HEK293 (cell line): ENCODE data around the gene TLE1.

Experiments
- CTCF ChIA-PET: fragments of 350-600 bp; formaldehyde crosslinking; extraction: SDS; loops from one replicate; lab custom pipeline; 2021; ENCODE audit warnings: antibody characterized with exemption; lab: Yijun Ruan, JAX
- POLR2A ChIA-PET: fragments of 300-600 bp; formaldehyde crosslinking; extraction: SDS; loops from one replicate; lab custom pipeline; 2020; ENCODE audit warnings: antibody characterized with exemption, inconsistent platforms; lab: Yijun Ruan, JAX
- H3K27ac ChIP-seq: fragments of 200-500 bp; sonication (Bioruptor generic); 2 replicates; pipeline ENCODE4 v1.5.1; 2014; ENCODE audit warnings: low read depth, low read length, control low read depth, inconsistent platforms; ENCODE audit errors: extremely low read depth
- H3K36me3 ChIP-seq, 2 experiments: fragments of 200-500 bp in 1 of 2; sonication (Bioruptor generic) in 1 of 2; 1 replicate in 1 of 2; 2 replicates in 1 of 2; pipeline ENCODE4 v1.5.1; 2014 to 2017; ENCODE audit warnings: inconsistent platforms in 2 of 2, low read length in 2 of 2; ENCODE audit not compliant: control insufficient read depth in 2 of 2, insufficient read depth in 1 of 2
- H3K4me1 ChIP-seq: fragments of 200-500 bp; sonication (Bioruptor generic); 2 replicates; pipeline ENCODE4 v1.5.1; 2014; ENCODE audit warnings: mild to moderate bottlenecking, low read length, inconsistent platforms; ENCODE audit not compliant: control insufficient read depth, insufficient read depth
- H3K4me3 ChIP-seq: 2 replicates; pipeline ENCODE4 v1.5.1; 2011; ENCODE audit warnings: low read depth, mild to moderate bottlenecking, control low read depth, low read length, moderate library complexity
- H3K9me3 ChIP-seq: fragments of 200-500 bp; sonication (Bioruptor generic); 2 replicates; pipeline ENCODE4 v1.5.1; 2014; ENCODE audit warnings: low read depth, low read length, inconsistent platforms; ENCODE audit not compliant: control insufficient read depth, insufficient read depth
- BCL11A ChIP-seq: fragments of 450-650 bp; formaldehyde crosslinking; IDR thresholded peaks from 2 replicates; pipeline ENCODE4 v1.5.1; 2016; ENCODE audit warnings: low read depth, missing biosample characterization, missing genetic modification characterization
- EGR2 ChIP-seq: fragments of 450-650 bp; formaldehyde crosslinking; IDR thresholded peaks from 2 replicates; pipeline ENCODE4 v1.5.1; 2016; ENCODE audit warnings: low read depth, missing biosample characterization, missing genetic modification characterization
- GLI4 ChIP-seq: fragments of 450-650 bp; formaldehyde crosslinking; IDR thresholded peaks from 2 replicates; pipeline ENCODE4 v1.5.1; 2016; ENCODE audit warnings: missing biosample characterization, missing genetic modification characterization
- HOXD13 ChIP-seq: sonication (generic); formaldehyde crosslinking; IDR thresholded peaks from 2 replicates; pipeline ENCODE4 v1.8.0; 2022; ENCODE audit warnings: missing genetic modification reagents, borderline replicate concordance
- KLF7 ChIP-seq: fragments of 450-650 bp; formaldehyde crosslinking; IDR thresholded peaks from 2 replicates; pipeline ENCODE4 v1.5.1; 2016; ENCODE audit warnings: missing biosample characterization, missing genetic modification characterization, borderline replicate concordance
- KLF8 ChIP-seq: fragments of 450-650 bp; formaldehyde crosslinking; IDR thresholded peaks from 2 replicates; pipeline ENCODE4 v1.5.1; 2016; ENCODE audit warnings: missing biosample characterization, missing genetic modification characterization
- RBAK ChIP-seq: fragments of 450-650 bp; formaldehyde crosslinking; IDR thresholded peaks from 2 replicates; pipeline ENCODE4 v1.5.1; 2016; ENCODE audit warnings: missing biosample characterization, missing genetic modification characterization
- TCF7L2 ChIP-seq: IDR thresholded peaks from 2 replicates; pipeline ENCODE4 v1.6.1; 2011; ENCODE audit warnings: low read depth, mild to moderate bottlenecking, inconsistent platforms, low read length, moderate library complexity, borderline replicate concordance
- ZBTB1 ChIP-seq: fragments of 450-650 bp; formaldehyde crosslinking; IDR thresholded peaks from 2 replicates; pipeline ENCODE4 v1.5.1; 2016; ENCODE audit warnings: missing biosample characterization, missing genetic modification characterization
- ZBTB7A ChIP-seq: fragments of 450-650 bp; formaldehyde crosslinking; IDR thresholded peaks from 2 replicates; pipeline ENCODE4 v1.5.1; 2016; ENCODE audit warnings: low read depth, missing biosample characterization, missing genetic modification characterization
- ZFHX2 ChIP-seq: fragments of 450-650 bp; formaldehyde crosslinking; conservative IDR thresholded peaks from 2 replicates; pipeline ENCODE4 v1.5.1; 2016; ENCODE audit warnings: missing biosample characterization, missing genetic modification characterization
- ZFP69B ChIP-seq: fragments of 450-650 bp; formaldehyde crosslinking; IDR thresholded peaks from 2 replicates; pipeline ENCODE4 v1.5.1; 2016; ENCODE audit warnings: missing biosample characterization, missing genetic modification characterization
- ZNF10 ChIP-seq: fragments of 450-650 bp; formaldehyde crosslinking; IDR thresholded peaks from 2 replicates; pipeline ENCODE4 v1.5.1; 2017; ENCODE audit warnings: missing biosample characterization, missing genetic modification characterization
- ZNF132 ChIP-seq: fragments of 450-650 bp; formaldehyde crosslinking; IDR thresholded peaks from 2 replicates; pipeline ENCODE4 v1.5.1; 2017; ENCODE audit warnings: missing biosample characterization, missing genetic modification characterization, borderline replicate concordance
- ZNF140 ChIP-seq: fragments of 450-650 bp; formaldehyde crosslinking; IDR thresholded peaks from 2 replicates; pipeline ENCODE4 v1.5.1; 2016; ENCODE audit warnings: missing biosample characterization, missing genetic modification characterization
- ZNF148 ChIP-seq: fragments of 450-650 bp; formaldehyde crosslinking; IDR thresholded peaks from 2 replicates; pipeline ENCODE4 v1.5.0; 2017; ENCODE audit warnings: missing biosample characterization, missing genetic modification characterization, borderline replicate concordance
- ZNF211 ChIP-seq: fragments of 450-650 bp; formaldehyde crosslinking; IDR thresholded peaks from 2 replicates; pipeline ENCODE4 v1.5.1; 2016; ENCODE audit warnings: low read depth, missing biosample characterization, missing genetic modification characterization
- ZNF350 ChIP-seq: fragments of 450-650 bp; formaldehyde crosslinking; IDR thresholded peaks from 2 replicates; pipeline ENCODE4 v1.5.0; 2017; ENCODE audit warnings: missing biosample characterization, mild to moderate bottlenecking, missing genetic modification characterization
- ZNF354C ChIP-seq: fragments of 450-650 bp; formaldehyde crosslinking; IDR thresholded peaks from 2 replicates; pipeline ENCODE4 v1.5.1; 2016; ENCODE audit warnings: missing biosample characterization, missing genetic modification characterization, low read depth, borderline replicate concordance
- ZNF544 ChIP-seq: fragments of 450-650 bp; formaldehyde crosslinking; IDR thresholded peaks from 2 replicates; pipeline ENCODE4 v1.5.0; 2017; ENCODE audit warnings: missing biosample characterization, missing genetic modification characterization
- ZNF548 ChIP-seq: fragments of 450-650 bp; formaldehyde crosslinking; IDR thresholded peaks from 2 replicates; pipeline ENCODE4 v1.5.1; 2016; ENCODE audit warnings: missing biosample characterization, missing genetic modification characterization
- ZNF654 ChIP-seq: fragments of 450-650 bp; formaldehyde crosslinking; IDR thresholded peaks from 2 replicates; pipeline ENCODE4 v1.5.1; 2016; ENCODE audit warnings: low read depth, missing biosample characterization, missing genetic modification characterization
- ZNF670 ChIP-seq: fragments of 450-650 bp; formaldehyde crosslinking; IDR thresholded peaks from 2 replicates; pipeline ENCODE4 v1.5.1; 2016; ENCODE audit warnings: missing biosample characterization, missing genetic modification characterization, low read depth
- ZNF677 ChIP-seq: fragments of 450-650 bp; IDR thresholded peaks from 2 replicates; pipeline ENCODE4 v1.5.0; 2018; ENCODE audit warnings: missing biosample characterization, mild to moderate bottlenecking, missing genetic modification characterization, moderate library complexity
- ZNF704 ChIP-seq: fragments of 450-650 bp; formaldehyde crosslinking; IDR thresholded peaks from 2 replicates; pipeline ENCODE4 v1.5.1; 2016; ENCODE audit warnings: missing biosample characterization, missing genetic modification characterization
- ZNF707 ChIP-seq: fragments of 450-650 bp; formaldehyde crosslinking; IDR thresholded peaks from 2 replicates; pipeline ENCODE4 v1.5.1; 2016; ENCODE audit warnings: missing biosample characterization, missing genetic modification characterization
- ZNF768 ChIP-seq: fragments of 450-650 bp; formaldehyde crosslinking; IDR thresholded peaks from 2 replicates; pipeline ENCODE4 v1.5.1; 2018; ENCODE audit warnings: missing biosample characterization, mild to moderate bottlenecking, missing genetic modification characterization
- ZNF843 ChIP-seq: fragments of 450-650 bp; formaldehyde crosslinking; IDR thresholded peaks from 2 replicates; pipeline ENCODE4 v1.5.1; 2016; ENCODE audit warnings: missing biosample characterization, missing genetic modification characterization
- ZSCAN5A ChIP-seq: fragments of 450-650 bp; formaldehyde crosslinking; IDR thresholded peaks from 2 replicates; pipeline ENCODE4 v1.5.1; 2016; ENCODE audit warnings: missing biosample characterization, missing genetic modification characterization

Gene TLE1

GRCh38 chr9:81560851-81561732, 128.3 kb downstream of the TLE1 start:
- TF ChIP-seq EGR2 (tag by site-specific recombination) (peak; percentile 77), ZFHX2 (tag by site-specific recombination) (peak; percentile 64), ZNF670 (tag by site-specific recombination) (no peak)
- Histone ChIP-seq H3K4me3 (no peak overlapping the region), H3K4me1 (no peaks in the 10 kb centered on the region; the same call in 1 of the 2 replicates), H3K27ac (no peak overlapping the region), H3K36me3 (no peaks in the 10 kb centered on the region), H3K9me3 (no peaks in the 10 kb centered on the region)
- POLR2A ChIA-PET, result no interaction called here
- CTCF ChIA-PET, result no interaction called here

- no peak overlapping the region for H3K27ac ChIP-seq
- POLR2A ChIA-PET, result no interaction called here
- no peak for TF ChIP-seq ZNF148 (tag by site-specific recombination)
- no peak for TF ChIP-seq ZNF544 (tag by site-specific recombination)
- no peak for TF ChIP-seq ZNF132
- no peak for TF ChIP-seq EGR2 (tag by site-specific recombination)
- TF ChIP-seq ZSCAN5A (tag by site-specific recombination), result no peak
- no peak for TF ChIP-seq ZFP69B (tag by site-specific recombination)
- no peak for TF ChIP-seq ZNF843 (tag by site-specific recombination)
- no peak for TF ChIP-seq ZBTB7A
- TF ChIP-seq ZNF677, result no peak
- TF ChIP-seq HOXD13 (CRISPR knock-in tag), result no peak
- TF ChIP-seq KLF7, result no peak
- TF ChIP-seq ZNF654, result no peak
- H3K4me1 ChIP-seq, result no peaks in the 10 kb centered on the region; the same call in 1 of the 2 replicates
- no peaks in the 10 kb centered on the region for H3K9me3 ChIP-seq
- CTCF ChIA-PET, result no interaction called here
- H3K4me3 ChIP-seq, result no peak overlapping the region
- H3K36me3 ChIP-seq, result no peaks in the 10 kb centered on the region
Measured at GRCh38 chr9:81559709-81560108, 129.6 kb downstream of the TLE1 start.

- no peaks in the 10 kb centered on the region; the same call in 1 of the 2 replicates for H3K4me1 ChIP-seq
- ChIA-PET CTCF (interaction anchor here (0.6 kb wide), 1 partner anchor 290 kb away, joined by 3 read pairs; no protein-coding TSS in a partner anchor), POLR2A (no interaction called here)
- no peak overlapping the region for H3K27ac ChIP-seq
- no peak overlapping the region for H3K4me3 ChIP-seq
- H3K9me3 ChIP-seq, result no peaks in the 10 kb centered on the region
- no peaks in the 10 kb centered on the region for H3K36me3 ChIP-seq
- no peak for TF ChIP-seq ZNF768
- TF ChIP-seq ZNF548 (tag by site-specific recombination), result no peak
- TF ChIP-seq ZNF140 (tag by site-specific recombination), result no peak
- TF ChIP-seq ZNF704 (tag by site-specific recombination), result no peak
- TF ChIP-seq ZNF10, result no peak
- TF ChIP-seq KLF8, result no peak
- TF ChIP-seq ZFHX2 (tag by site-specific recombination), result no peak
- TF ChIP-seq TCF7L2, result no peak
- TF ChIP-seq BCL11A, result no peak
- TF ChIP-seq ZNF707 (tag by site-specific recombination), result no peak
- no peak for TF ChIP-seq RBAK (tag by site-specific recombination)
- TF ChIP-seq ZNF211, result no peak
- TF ChIP-seq GLI4 (tag by site-specific recombination), result no peak
- no peak for TF ChIP-seq ZNF350 (tag by site-specific recombination)
- TF ChIP-seq ZNF354C (tag by site-specific recombination), result no peak
- TF ChIP-seq ZBTB1 (tag by site-specific recombination), result no peak
Measured at GRCh38 chr9:81559197-81559596, 130.2 kb downstream of the TLE1 start.
